Fibroblast of lung (primary cell): ENCODE measurements around the gene TENM4.

Experiments
- EZH2 ChIP-seq: IDR thresholded peaks from 2 replicates; pipeline ENCODE4 v1.5.1; 2012; ENCODE audit warnings: low read length, control low read depth, mild to moderate bottlenecking; ENCODE audit errors: missing control alignments
- TF ChIP-seq, protein P1 (sequence below), 2 donors: IDR thresholded peaks in 1 of 2; conservative IDR thresholded peaks in 1 of 2; 1 replicate in 1 of 2; 2 replicates in 1 of 2; pipeline ENCODE4 v1.5.1; 2011 to 2012; ENCODE audit warnings: low read length in 2 of 2, control low read depth in 1 of 2, inconsistent platforms in 1 of 2, low read depth in 1 of 2, mild to moderate bottlenecking in 1 of 2

DNA sequence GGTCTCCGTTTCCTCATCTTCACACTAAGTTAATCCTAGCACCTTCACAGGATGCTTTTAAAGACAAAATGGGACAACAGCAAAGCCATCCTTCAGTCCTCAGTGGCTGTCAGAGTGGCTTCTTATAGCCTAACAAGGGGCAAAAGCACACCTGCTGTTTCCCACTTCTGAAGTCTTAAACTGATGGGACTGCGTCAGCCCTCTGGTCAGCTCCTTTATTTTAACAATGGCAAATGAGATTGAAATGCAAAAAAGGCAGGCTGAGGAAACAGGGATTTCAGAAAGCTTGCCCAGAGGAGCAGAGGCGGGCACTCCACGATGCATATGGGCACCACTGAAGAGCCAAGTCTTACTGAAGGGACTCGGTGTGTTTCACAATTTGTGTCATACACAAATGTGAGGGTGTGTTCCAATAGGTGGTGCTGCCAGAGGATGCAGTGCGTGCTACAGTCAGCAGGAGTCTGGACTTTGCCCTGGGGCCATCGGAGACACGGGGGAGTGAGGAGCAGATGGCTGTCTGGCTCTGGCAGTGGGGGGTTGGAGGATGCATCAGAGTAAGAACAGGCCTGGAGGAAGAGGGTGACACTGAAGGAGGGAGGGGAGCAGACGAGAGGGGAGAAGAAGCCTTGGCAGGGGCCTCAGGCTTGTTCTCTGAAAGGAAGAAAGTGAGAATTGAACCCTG, 47.3 kb downstream of the TENM4 start:
- TF ChIP-seq, protein P1, sequence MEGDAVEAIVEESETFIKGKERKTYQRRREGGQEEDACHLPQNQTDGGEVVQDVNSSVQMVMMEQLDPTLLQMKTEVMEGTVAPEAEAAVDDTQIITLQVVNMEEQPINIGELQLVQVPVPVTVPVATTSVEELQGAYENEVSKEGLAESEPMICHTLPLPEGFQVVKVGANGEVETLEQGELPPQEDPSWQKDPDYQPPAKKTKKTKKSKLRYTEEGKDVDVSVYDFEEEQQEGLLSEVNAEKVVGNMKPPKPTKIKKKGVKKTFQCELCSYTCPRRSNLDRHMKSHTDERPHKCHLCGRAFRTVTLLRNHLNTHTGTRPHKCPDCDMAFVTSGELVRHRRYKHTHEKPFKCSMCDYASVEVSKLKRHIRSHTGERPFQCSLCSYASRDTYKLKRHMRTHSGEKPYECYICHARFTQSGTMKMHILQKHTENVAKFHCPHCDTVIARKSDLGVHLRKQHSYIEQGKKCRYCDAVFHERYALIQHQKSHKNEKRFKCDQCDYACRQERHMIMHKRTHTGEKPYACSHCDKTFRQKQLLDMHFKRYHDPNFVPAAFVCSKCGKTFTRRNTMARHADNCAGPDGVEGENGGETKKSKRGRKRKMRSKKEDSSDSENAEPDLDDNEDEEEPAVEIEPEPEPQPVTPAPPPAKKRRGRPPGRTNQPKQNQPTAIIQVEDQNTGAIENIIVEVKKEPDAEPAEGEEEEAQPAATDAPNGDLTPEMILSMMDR (conservative IDR thresholded peaks at IDR 0.05 in 1 of 2, IDR thresholded peaks at IDR 0.05 in 1 of 2; ENCODE audit: low read depth in 1 of 2, low read length in 2 of 2): no peak
- no peak for TF ChIP-seq EZH2
